Kidney tubule cell (primary cell): ENCODE results near the gene FAM193A.
"Not testable (repeated sequence)": the region's sequence is repeated elsewhere in the genome, so short reads cannot be mapped to it uniquely, and the experiment has no call there.

Experiments used
- DNase-seq: peaks from one replicate; pipeline ENCODE4 v3.0.0-alpha.2; 2018; ENCODE audit warnings: low spot score

FAM193A gene

GRCh38 chr4:2754848-2755819, 218.7 kb downstream of the FAM193A start:
- DNase-seq: no peak

GRCh38 chr4:2755821-2756690, 219.6 kb downstream of the FAM193A start, which contains the start of gene TNIP2:
TNIP2 (minus strand) TSS chr4:2756336; CDS start chr4:2756289, 47 bp downstream.
- DNase-seq: peak; percentile 86

GRCh38 chr4:2756691-2757350, 220.4 kb downstream of the FAM193A start:
- no peak for DNase-seq

GRCh38 chr4:2757426-2757825, 221.0 kb downstream of the FAM193A start:
- DNase-seq: no peak

- peak; percentile 42 for DNase-seq
These were observed 224.8 kb downstream of the FAM193A start for GRCh38 chr4:2761035-2761923.

- DNase-seq: no peak
These were observed 225.6 kb downstream of the FAM193A start for GRCh38 chr4:2762048-2762447.

GRCh38 chr4:2762486-2763370, 226.3 kb downstream of the FAM193A start:
- DNase-seq: not testable (repeated sequence)

- no peak for DNase-seq
These were observed 227.1 kb downstream of the FAM193A start for GRCh38 chr4:2763511-2763967.

- DNase-seq: no peak
These were observed 229.5 kb downstream of the FAM193A start for GRCh38 chr4:2765832-2766526.

- DNase-seq: no peak
These were observed 230.7 kb downstream of the FAM193A start for GRCh38 chr4:2767046-2767704.

- no peak for DNase-seq
These were observed 231.2 kb downstream of the FAM193A start for GRCh38 chr4:2767705-2768074.

GRCh38 chr4:2768124-2768523, 231.7 kb downstream of the FAM193A start:
- no peak for DNase-seq

- DNase-seq: no peak
These were observed 232.5 kb downstream of the FAM193A start for GRCh38 chr4:2768921-2769336.

GRCh38 chr4:2771264-2771663, 234.8 kb downstream of the FAM193A start:
- DNase-seq: no peak

GRCh38 chr4:2780643-2781042, 244.2 kb downstream of the FAM193A start:
- not testable (repeated sequence) for DNase-seq

- DNase-seq: no peak
These were observed 245.5 kb downstream of the FAM193A start for GRCh38 chr4:2781911-2782310.
